TTC549 (cell line): ENCODE measurements around the gene ADGRA3.

ENCODE experiments used
- FAIRE-seq: peaks from 2 replicates; lab custom pipeline; 2012; peaks lifted over from hg19 to GRCh38; lab: Jason Lieb, UNC

Gene ADGRA3, protein sequence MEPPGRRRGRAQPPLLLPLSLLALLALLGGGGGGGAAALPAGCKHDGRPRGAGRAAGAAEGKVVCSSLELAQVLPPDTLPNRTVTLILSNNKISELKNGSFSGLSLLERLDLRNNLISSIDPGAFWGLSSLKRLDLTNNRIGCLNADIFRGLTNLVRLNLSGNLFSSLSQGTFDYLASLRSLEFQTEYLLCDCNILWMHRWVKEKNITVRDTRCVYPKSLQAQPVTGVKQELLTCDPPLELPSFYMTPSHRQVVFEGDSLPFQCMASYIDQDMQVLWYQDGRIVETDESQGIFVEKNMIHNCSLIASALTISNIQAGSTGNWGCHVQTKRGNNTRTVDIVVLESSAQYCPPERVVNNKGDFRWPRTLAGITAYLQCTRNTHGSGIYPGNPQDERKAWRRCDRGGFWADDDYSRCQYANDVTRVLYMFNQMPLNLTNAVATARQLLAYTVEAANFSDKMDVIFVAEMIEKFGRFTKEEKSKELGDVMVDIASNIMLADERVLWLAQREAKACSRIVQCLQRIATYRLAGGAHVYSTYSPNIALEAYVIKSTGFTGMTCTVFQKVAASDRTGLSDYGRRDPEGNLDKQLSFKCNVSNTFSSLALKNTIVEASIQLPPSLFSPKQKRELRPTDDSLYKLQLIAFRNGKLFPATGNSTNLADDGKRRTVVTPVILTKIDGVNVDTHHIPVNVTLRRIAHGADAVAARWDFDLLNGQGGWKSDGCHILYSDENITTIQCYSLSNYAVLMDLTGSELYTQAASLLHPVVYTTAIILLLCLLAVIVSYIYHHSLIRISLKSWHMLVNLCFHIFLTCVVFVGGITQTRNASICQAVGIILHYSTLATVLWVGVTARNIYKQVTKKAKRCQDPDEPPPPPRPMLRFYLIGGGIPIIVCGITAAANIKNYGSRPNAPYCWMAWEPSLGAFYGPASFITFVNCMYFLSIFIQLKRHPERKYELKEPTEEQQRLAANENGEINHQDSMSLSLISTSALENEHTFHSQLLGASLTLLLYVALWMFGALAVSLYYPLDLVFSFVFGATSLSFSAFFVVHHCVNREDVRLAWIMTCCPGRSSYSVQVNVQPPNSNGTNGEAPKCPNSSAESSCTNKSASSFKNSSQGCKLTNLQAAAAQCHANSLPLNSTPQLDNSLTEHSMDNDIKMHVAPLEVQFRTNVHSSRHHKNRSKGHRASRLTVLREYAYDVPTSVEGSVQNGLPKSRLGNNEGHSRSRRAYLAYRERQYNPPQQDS (N-terminal part only)

DNA sequence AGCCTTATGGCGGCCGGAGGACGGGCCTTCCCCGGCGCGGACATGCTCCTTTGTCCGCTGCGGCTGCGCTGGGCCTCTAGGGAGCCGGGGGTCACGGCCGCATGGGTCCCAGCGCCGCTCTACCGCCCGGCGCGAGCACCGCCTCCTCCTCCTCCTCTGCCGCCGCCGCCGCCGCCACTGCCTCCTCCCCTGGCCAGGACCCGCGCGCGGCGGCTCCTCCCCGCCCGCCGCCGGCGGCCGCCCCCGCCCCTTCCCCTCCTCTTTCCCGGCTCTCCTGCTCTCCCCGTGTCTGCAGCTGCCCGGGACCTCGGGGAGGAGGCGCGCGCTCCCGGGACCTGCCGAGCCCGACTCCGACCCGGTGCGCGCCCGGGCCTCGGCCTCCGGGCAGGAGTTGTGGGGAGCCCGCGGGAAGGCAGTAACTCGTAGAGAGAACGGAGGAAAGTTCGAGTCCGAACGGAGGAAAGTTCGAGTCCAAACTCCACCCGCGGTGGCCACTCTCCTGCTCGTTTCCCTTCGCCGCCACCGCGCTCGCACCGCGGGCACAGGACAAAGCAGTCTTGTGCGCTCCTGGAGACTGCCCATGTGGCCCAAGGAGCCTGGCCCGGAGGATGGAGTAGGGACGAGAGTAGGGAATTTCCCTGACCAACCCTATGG is at the start of gene ADGRA3:
ADGRA3 (minus strand) TSS at position 179 of the 654 bp plus-strand sequence. CDS start 282 bp downstream, outside the sequence.
- no peak for FAIRE-seq

DNA sequence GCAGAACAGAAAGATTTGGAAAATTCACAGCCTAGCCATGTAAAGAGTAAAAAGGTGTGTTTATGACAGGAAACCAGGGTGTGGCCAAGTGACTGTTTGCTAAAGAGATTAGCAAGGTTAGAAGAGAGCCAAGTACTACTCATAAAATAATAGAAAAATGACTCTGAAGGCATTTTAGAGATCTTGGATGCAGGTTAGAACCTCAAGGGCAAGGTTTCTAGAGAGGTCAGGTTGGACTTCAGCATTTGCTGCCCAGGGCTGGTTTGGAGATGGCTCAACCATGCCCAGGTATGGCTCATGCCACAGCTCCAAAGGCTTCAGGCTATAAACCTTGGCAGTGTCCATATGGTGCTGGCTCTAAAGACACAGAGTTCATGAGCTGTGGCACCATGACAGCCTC is 40.6 kb upstream of the ADGRA3 start:
- no peak for FAIRE-seq

DNA sequence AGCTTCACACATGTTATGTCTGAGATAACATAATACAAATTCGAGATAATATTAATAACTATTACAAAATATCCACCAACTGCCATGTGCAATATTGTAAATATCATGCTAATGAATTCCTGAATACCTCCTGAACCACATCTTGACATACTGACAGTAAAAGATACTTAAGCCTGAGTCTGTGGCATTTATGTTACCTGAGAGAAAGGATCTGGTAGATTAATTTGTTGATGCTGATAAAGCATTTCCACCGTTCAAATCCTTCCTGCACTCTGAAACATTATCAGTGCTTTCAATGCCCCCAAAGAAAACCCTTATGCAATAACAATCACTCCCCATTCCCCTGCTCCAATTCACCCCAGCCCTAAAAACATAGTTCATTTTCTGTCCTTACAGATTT is 38.8 kb upstream of the ADGRA3 start:
- no peak for FAIRE-seq

DNA sequence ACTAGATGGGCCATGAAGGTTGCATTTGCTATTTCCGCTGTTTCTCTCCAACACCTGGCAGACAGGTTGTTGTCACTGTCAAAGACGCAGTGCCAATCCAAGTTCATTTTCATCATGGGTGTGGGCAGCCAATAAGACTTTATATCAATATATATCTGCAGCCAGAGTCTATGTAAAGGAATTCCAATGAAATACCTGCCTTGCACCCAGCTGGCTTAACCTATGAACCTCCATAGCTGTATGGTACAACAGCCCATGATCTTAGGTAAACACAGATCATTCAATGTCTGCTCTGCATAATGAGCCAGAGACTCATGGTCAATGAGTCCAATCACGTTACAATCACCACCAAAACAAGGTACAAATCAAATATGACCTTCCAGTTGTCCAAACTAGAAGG is 37.7 kb upstream of the ADGRA3 start:
- FAIRE-seq, result no peak

DNA sequence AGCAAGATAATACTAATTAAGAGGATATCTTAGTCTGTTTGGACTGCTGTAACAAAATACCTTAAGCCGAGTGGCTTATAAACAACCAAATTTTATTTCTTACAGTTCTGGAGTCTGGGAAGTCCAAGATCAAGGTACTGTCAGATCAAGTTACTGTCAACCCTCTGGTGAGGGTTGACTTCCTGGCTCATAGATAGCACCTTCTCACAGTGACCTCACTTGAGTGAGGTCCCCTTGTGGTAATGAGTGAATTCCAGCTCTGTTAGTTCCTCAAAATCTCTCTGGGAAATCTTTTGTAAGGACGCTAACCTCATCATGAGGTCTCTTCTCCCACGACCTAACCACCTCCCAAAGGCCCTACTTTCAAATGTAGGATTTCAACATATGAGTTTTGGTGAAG is 36.9 kb upstream of the ADGRA3 start:
- no peak for FAIRE-seq

DNA sequence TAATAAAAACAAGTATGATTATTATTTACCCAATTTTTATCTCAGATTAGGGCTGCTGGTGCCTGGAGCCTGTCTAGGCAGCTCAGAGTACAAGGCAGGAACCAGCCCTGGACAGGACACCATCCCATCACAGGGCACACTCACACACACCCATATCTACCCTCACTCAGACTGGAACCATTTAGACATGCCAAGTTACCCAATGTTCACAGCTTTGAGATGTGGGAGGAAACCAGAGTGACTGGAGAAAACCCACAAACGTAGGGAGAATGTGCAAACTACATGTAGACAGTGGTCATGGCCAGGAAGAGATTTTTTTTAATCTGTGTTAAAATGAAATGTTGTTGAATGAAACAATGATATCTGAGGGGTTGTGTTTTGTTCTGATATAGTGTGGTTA is 35.7 kb upstream of the ADGRA3 start:
- FAIRE-seq, result no peak

DNA sequence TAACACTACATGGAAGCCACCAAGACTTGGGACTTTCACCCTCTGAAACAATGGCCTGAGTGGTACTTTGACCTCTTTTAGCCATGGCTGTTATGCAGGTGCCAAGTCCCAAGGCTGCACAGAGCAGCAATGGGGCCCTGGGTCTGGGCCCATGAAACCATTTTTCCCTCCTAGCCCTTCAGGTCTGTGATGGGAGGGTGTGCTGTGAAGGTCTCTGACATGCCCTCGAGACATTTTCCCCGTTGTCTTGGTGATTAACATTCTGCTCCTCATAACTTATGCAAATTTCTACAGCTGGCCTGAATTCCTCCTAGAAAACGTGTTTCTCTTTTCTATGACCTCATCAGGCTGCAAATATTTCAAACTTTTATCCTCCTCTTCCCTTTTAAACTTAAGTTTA is 30.4 kb upstream of the ADGRA3 start:
- no peak for FAIRE-seq

DNA sequence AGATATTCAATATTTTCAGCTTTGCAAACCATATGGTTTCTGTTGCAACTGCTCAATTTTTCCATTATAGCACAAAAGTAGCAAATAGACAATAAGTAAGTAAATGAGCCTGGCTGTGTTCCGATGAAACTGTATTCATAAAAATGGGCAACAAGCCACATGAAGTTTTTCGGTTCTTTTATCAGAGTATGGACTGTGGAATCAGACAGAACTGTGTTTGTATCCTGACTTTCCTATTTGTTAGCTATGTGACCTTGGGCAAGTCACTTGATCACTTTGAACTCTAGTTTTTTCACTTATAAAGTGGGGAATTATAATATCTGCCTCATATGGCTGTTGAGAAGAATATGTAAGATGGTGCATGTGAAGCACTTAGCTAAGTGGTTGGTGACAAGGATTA is 23.4 kb upstream of the ADGRA3 start:
- FAIRE-seq, result no peak

DNA sequence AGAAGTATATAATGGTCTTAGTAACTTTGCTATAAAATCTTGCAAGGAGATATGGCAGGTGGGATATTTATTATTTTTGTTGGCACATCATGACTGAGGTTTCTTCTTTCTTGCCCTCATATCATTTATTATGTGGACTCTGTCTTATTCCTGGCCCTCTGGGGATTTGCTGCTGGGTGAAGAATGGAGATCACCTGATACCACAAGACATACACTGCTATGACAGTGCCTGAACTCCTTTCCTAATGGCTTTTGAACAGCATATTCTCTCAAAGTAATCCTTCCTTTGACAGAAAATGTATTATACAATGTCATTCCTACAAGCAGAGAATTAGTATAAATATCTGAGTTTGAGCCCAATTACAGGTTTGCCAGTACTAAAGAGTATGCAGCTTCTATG is 22.0 kb upstream of the ADGRA3 start:
- no peak for FAIRE-seq

DNA sequence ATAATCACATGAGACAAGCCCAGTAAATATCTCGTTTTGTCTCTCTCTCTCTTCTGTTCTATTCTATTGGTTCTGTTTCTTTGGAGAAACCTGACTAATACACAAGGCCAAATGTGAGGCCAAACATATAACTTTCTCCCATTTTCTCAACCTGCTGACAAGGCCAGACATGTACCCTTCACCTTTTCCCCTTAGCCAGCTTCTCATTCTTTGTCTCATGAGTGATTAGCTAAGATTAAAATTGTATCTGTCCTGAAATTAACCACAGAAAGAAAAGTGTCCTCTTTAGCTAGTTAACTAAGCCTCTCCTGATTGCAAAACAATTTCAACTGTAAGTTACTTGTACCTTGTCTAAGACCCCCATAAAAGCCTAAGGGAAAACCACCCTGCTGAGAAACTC is 18.5 kb upstream of the ADGRA3 start:
- FAIRE-seq, result no peak

DNA sequence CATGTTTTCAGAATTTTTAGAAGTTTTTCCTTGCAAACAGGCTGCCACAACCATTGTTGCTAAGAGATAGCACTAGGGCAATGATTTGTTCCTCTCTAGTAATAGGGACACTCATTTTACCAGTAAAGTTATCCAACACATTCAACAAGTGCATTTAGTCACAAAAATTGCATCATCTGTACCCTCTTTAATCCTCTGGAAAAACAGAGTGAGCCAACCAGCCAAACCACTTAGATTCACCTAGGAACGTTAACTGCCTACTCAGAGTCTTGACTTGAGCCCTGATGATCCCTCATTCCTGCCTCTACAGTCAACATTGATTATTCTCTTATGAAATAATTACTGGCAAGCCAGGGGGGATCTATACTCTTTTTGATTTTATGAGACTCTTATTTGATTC is 17.0 kb upstream of the ADGRA3 start:
- FAIRE-seq, result no peak

DNA sequence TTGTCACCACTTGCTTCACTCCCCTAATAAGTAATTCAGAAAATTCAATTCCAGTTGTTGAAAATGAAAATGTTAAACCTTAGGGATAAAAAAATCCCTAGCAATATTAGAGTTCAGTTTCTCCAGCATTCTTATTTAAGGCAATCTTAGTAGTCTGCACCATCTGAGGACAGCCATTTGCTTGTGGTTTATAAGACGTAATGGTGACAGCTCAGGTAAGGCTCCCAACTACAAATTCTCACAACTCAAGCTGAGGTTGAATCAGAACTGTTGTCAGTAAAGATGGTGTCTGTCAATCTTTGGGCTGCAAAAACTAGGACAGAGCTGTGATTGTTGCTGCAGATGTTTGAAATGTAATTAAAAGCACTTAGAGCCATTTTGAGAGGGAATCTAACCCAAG is 16.3 kb upstream of the ADGRA3 start:
- no peak for FAIRE-seq

DNA sequence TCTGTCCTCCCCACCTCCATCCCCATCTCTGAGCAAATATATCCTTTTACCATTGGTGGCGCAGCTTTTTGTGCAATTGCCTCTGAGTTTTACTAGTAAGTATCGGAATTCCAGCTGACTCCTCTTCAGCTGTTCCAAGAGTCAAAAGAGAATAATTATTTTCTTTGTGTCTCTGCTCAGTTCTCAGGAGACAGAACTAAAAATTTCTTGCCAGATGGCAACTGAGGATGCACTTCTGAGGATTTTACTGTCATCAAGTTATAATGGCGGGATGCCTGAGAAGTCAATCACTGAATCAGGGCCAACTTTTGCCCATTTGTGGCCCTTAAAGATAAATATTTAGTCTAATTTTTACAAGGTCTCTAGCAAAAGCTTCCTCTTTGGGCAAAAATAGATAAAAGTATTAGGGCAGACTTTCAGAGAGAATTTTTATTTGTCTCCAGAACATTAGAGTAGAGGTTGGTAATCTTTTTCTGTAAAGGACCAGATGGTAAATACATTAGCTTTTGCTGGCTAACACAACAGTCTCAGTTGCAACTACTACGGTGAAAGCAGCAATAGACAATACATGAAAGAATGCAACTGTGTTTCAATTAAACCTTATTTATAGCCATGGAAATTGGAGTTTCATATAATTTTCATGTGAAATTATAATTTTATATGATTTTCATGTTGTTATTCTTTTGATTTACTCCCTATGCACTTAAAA is 15.6 kb upstream of the ADGRA3 start:
- FAIRE-seq, result no peak

DNA sequence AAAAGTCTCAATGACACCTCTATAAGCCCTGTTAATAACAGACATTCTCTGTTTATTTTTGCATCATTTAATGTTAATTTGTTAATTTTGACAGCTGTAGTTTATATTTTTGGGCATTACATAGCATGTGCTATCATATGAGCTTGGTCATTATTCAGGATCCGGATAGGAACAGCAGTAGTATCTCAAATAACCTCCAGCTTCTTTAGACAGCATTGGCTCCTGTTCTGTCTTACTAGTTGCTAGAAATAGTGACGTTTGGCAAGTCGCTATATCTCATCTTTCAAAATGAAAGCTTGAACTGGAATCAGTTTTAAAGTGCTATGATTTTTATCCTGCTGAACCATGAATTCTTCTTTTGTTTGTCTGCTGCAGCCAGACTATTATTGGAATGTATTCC is 9.0 kb upstream of the ADGRA3 start:
- no peak for FAIRE-seq

DNA sequence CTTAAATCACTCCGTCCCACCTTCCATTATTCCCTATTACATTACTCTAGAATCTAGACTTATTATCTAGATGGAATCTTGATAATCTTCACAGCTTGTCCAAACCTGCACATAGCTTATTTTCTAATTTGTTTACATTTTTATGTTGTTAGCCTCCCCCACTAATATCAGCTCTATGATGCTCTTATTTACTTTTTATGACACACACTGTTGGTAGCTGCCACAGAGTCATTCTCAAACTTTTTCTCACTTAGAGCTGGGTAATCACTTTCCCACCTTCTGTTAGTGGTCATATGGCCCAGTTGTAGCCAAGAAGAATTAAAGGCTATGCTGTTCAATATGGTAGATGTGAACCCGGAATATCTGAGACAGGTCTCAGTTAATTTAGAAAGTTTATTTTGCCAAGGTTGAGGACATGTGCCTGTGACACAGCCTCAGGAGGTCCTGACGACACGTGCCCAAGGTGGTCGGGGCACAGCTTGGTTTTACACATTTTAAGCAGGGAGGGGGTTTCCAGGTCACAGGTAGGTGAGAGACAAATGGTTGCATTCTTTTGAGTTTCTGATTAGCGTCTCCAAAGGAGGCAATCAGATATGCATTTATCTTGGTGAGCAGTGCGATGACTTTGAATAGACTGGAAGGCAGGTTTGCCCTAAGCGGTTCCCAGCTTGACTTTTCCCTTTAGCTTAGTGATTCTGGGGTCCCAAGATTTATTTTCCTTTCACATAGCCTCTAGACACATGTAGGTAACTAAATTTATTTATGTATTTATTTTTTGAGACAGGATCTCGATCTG is 7.0 kb upstream of the ADGRA3 start:
- no peak for FAIRE-seq

DNA sequence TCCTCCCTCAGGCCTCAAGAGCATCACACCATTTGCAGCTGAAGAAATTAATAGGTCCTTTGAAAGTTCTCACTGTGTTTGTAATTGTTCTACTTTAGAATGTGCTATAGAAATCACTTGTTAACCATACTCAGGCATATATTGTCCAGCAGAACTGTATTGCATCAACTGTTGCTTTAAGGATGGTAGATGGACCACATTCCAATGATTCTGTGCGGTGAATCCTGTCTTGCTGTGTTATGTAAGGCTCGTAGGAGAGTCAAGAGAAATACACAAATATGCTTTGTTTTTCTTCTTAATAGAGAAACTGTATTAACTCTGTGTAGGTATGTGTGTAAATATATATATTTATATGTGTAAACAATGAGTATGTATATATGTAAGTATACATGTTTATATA is 6.3 kb upstream of the ADGRA3 start:
- FAIRE-seq, result no peak

DNA sequence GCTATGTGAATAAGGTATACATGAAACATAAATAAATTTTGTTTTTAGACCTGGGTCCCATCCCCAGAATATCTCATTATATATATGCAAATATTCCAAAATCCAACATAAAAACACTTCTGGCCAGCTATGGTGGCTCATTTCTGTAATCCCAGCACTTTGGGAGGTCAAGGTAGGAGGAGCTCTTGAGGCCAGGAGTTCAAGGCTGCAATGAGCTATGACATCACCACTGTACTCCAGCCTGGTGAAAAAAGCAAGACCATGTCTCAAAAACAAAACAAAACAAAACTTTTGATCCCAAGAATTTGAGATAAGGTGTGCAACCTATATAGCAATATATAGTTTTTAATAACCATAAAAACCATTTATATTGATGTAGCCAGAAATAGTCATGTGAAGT is 5.4 kb upstream of the ADGRA3 start:
- no peak for FAIRE-seq

DNA sequence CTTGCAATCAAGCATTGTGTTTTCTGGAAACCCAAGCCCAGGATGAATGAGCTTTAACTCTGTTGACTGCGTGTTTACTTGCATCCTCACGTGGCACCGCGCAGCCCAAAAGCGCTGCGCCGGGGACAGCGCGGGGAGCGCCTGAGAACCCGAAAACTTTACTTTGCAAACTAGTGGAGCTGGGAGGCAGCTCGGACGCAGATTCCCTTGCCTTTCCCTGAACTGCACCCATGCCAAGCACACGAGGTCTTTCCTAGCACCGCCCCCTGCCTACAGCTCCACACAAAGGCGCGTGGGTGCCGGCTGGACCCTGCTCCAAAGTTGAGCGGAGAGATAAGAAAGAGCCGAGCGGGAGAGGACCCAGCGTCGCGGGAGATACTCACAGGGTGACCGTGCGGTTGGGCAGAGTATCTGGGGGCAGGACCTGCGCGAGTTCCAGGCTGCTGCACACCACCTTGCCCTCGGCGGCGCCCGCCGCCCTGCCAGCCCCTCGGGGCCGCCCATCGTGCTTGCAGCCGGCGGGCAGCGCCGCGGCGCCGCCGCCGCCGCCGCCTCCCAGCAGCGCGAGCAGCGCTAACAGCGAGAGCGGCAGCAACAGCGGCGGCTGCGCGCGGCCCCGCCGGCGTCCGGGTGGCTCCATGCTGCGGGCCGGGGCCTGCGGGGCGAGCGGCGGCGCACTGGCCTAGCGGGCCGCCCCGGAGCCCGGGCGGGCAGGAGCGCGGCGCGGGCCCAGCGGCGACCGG is 550 bp downstream of the ADGRA3 start:
- FAIRE-seq, result no peak

DNA sequence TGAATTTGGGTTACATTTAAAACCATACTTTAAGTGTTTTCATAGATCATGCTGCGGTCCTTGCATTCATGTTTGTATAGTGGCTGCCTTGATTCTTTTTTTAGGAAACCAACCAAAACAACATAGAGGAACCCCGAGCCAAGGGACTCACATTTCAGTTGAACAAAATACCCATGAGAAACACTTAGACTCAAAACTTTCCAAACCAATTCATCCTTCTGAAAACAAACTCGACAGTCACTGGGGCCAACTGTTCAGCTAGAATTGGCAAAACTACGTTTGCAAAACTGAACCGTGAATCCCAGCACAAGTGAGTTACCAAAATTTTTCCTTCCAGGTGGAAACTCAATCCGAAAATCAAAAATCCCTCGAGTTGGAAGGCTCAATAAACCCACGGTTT is 1.4 kb downstream of the ADGRA3 start:
- FAIRE-seq, result no peak

DNA sequence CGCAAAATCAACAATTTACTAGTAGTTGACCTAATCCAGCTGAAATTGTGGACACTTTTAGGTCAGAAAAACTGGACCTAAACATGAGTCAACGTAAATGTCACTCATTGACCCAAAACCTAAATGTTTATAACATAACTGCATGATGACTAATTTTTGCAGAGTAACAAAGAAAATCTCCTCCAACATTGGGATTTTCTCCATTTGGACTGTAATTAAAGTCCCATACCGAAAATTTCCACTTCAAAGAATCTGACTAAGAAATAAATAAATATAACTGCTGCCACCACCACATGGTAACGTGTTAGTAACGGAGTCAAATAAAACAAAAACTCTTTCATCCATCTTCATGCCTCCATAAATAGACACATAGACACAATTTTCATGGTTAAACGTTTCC is 1.9 kb downstream of the ADGRA3 start:
- FAIRE-seq, result no peak
